ENCODE data around the gene TIFAB.
A peak's percentile ranks its signal among the peaks of the same experiment; 100 is the strongest.

Gene TIFAB

GRCh38 chr5:135426102-135427082 lies 25.8 kb downstream of the TIFAB start:
- Histone ChIP-seq H4K91ac (ENCODE audit: low read depth, low read length, poor library complexity) (no peak overlapping the region), H3K27me3 (ENCODE audit: control insufficient read depth in 3 of 3, insufficient read depth in 3 of 3, low read depth in 1 of 3, low read length in 3 of 3) (peaks cover 0 to 12% (median 0%) of the 10 kb centered on the region in 3 experiments), H3K14ac (ENCODE audit: low read length) (no peak overlapping the region), H3K36me3 (replicated peaks in 1 of 2; ENCODE audit: control insufficient read depth in 2 of 2, insufficient read depth in 2 of 2, low read length in 2 of 2) (no peaks in the 10 kb centered on the region), H3K4me2 (ENCODE audit: insufficient read depth, low read length, poor library complexity, severe bottlenecking) (no peak overlapping the region), H3K27ac (replicated peaks; ENCODE audit: low read length) (no peak overlapping the region), H2BK15ac (ENCODE audit: low read length) (no peak overlapping the region), H3K9ac (ENCODE audit: low read depth, low read length, poor library complexity) (no peak overlapping the region), H2AK5ac (ENCODE audit: low read depth, low read length) (no peak overlapping the region), H2AFZ (ENCODE audit: low read length) (no peak overlapping the region), H2BK120ac (ENCODE audit: low read depth, low read length) (no peak overlapping the region), H2BK5ac (ENCODE audit: low read length) (no peak overlapping the region), H3K79me1 (ENCODE audit: low read depth, low read length) (no peaks in the 10 kb centered on the region), H3K4me1 (ENCODE audit: control insufficient read depth in 2 of 2, insufficient read depth in 1 of 2, low read depth in 1 of 2, low read length in 2 of 2) (peaks cover 0 to 2% of the 10 kb centered on the region in 2 donors), H3K4ac (ENCODE audit: low read length) (no peak overlapping the region), H3K18ac (ENCODE audit: low read length) (no peak overlapping the region), H4K8ac (ENCODE audit: low read depth, low read length) (no peak overlapping the region), H3K23ac (ENCODE audit: low read depth, low read length, poor library complexity) (no peak overlapping the region), H3K4me3 (ENCODE audit: low read length in 2 of 2) (no peak overlapping the region), H2BK12ac (ENCODE audit: low read length) (no peak overlapping the region), H3K9me3 (replicated peaks in 1 of 2; ENCODE audit: control insufficient read depth in 2 of 2, insufficient read depth in 1 of 2, low read depth in 1 of 2, low read length in 2 of 2) (peaks cover 3 to 4% of the 10 kb centered on the region in 2 donors)
- DNase-seq (ENCODE audit: low spot score): peak; percentile 21
- WGBS, 2 donors (ENCODE audit: extremely low coverage in 2 of 2, insufficient read length in 2 of 2, insufficient replicate concordance in 1 of 2): no CpG with 5 or more reads among the region's 7 CpGs

GRCh38 chr5:135425641-135426040 lies 26.5 kb downstream of the TIFAB start:
- no peak overlapping the region for H2BK5ac ChIP-seq (ENCODE audit: low read length)
- WGBS, 2 donors (ENCODE audit: extremely low coverage in 2 of 2, insufficient read length in 2 of 2, insufficient replicate concordance in 1 of 2): no CpG with 5 or more reads among the region's 2 CpGs

GRCh38 chr5:135423846-135424168 lies 28.3 kb downstream of the TIFAB start:
- Histone ChIP-seq H2BK15ac (ENCODE audit: low read length) (no peak overlapping the region), H3K27ac (replicated peaks; ENCODE audit: low read length) (no peak overlapping the region), H2BK5ac (ENCODE audit: low read length) (no peak overlapping the region), H4K8ac (ENCODE audit: low read depth, low read length) (no peak overlapping the region), H2BK120ac (ENCODE audit: low read depth, low read length) (no peak overlapping the region), H2AK5ac (ENCODE audit: low read depth, low read length) (no peak overlapping the region), H3K4ac (ENCODE audit: low read length) (no peak overlapping the region), H3K36me3 (replicated peaks in 1 of 2; ENCODE audit: control insufficient read depth in 2 of 2, insufficient read depth in 2 of 2, low read length in 2 of 2) (no peaks in the 10 kb centered on the region), H3K4me3 (ENCODE audit: low read length in 2 of 2) (no peak overlapping the region), H2AFZ (ENCODE audit: low read length) (no peak overlapping the region), H4K91ac (ENCODE audit: low read depth, low read length, poor library complexity) (no peak overlapping the region), H3K4me2 (ENCODE audit: insufficient read depth, low read length, poor library complexity, severe bottlenecking) (no peak overlapping the region), H3K4me1 (ENCODE audit: control insufficient read depth in 2 of 2, insufficient read depth in 1 of 2, low read depth in 1 of 2, low read length in 2 of 2) (no peaks in the 10 kb centered on the region), H3K79me1 (ENCODE audit: low read depth, low read length) (no peaks in the 10 kb centered on the region), H3K23ac (ENCODE audit: low read depth, low read length, poor library complexity) (no peak overlapping the region), H3K18ac (ENCODE audit: low read length) (no peak overlapping the region), H2BK12ac (ENCODE audit: low read length) (no peak overlapping the region), H3K9me3 (replicated peaks in 1 of 2; ENCODE audit: control insufficient read depth in 2 of 2, insufficient read depth in 1 of 2, low read depth in 1 of 2, low read length in 2 of 2) (peaks cover 1 to 3% of the 10 kb centered on the region in 2 donors), H3K14ac (ENCODE audit: low read length) (no peak overlapping the region), H3K9ac (ENCODE audit: low read depth, low read length, poor library complexity) (no peak overlapping the region), H3K27me3 (ENCODE audit: control insufficient read depth in 3 of 3, insufficient read depth in 3 of 3, low read depth in 1 of 3, low read length in 3 of 3) (peaks cover 0 to 11% (median 0%) of the 10 kb centered on the region in 3 experiments)
- DNase-seq (ENCODE audit: low spot score): no peak
- WGBS, 2 donors (ENCODE audit: extremely low coverage in 2 of 2, insufficient read length in 2 of 2, insufficient replicate concordance in 1 of 2): no CpG with 5 or more reads among the region's 1 CpG

More at GRCh38 chr5:135425641-135426040, 26.5 kb downstream of the TIFAB start:
- Histone ChIP-seq H2AK5ac (ENCODE audit: low read depth, low read length) (no peak overlapping the region), H3K9me3 (replicated peaks in 1 of 2; ENCODE audit: control insufficient read depth in 2 of 2, insufficient read depth in 1 of 2, low read depth in 1 of 2, low read length in 2 of 2) (peaks cover 3 to 4% of the 10 kb centered on the region in 2 donors), H3K79me1 (ENCODE audit: low read depth, low read length) (no peaks in the 10 kb centered on the region), H3K27me3 (ENCODE audit: control insufficient read depth in 3 of 3, insufficient read depth in 3 of 3, low read depth in 1 of 3, low read length in 3 of 3) (peaks cover 0 to 16% (median 0%) of the 10 kb centered on the region in 3 experiments), H3K4ac (ENCODE audit: low read length) (no peak overlapping the region), H3K4me1 (ENCODE audit: control insufficient read depth in 2 of 2, insufficient read depth in 1 of 2, low read depth in 1 of 2, low read length in 2 of 2) (peaks cover 0 to 2% of the 10 kb centered on the region in 2 donors), H2BK12ac (ENCODE audit: low read length) (no peak overlapping the region), H4K8ac (ENCODE audit: low read depth, low read length) (no peak overlapping the region), H4K91ac (ENCODE audit: low read depth, low read length, poor library complexity) (no peak overlapping the region), H3K36me3 (replicated peaks in 1 of 2; ENCODE audit: control insufficient read depth in 2 of 2, insufficient read depth in 2 of 2, low read length in 2 of 2) (no peaks in the 10 kb centered on the region), H3K14ac (ENCODE audit: low read length) (no peak overlapping the region), H3K18ac (ENCODE audit: low read length) (no peak overlapping the region), H3K27ac (replicated peaks; ENCODE audit: low read length) (no peak overlapping the region), H3K9ac (ENCODE audit: low read depth, low read length, poor library complexity) (no peak overlapping the region), H2BK15ac (ENCODE audit: low read length) (no peak overlapping the region), H2BK120ac (ENCODE audit: low read depth, low read length) (no peak overlapping the region), H2AFZ (ENCODE audit: low read length) (no peak overlapping the region), H3K4me2 (ENCODE audit: insufficient read depth, low read length, poor library complexity, severe bottlenecking) (no peak overlapping the region), H3K23ac (ENCODE audit: low read depth, low read length, poor library complexity) (no peak overlapping the region), H3K4me3 (ENCODE audit: low read length in 2 of 2) (no peak overlapping the region)
- DNase-seq (ENCODE audit: low spot score): no peak

- no peak overlapping the region for H3K23ac ChIP-seq (ENCODE audit: low read depth, low read length, poor library complexity)
- peaks cover 0 to 11% (median 0%) of the 10 kb centered on the region in 3 experiments for H3K27me3 ChIP-seq (ENCODE audit: control insufficient read depth in 3 of 3, insufficient read depth in 3 of 3, low read depth in 1 of 3, low read length in 3 of 3)
- no peak overlapping the region for H3K9ac ChIP-seq (ENCODE audit: low read depth, low read length, poor library complexity)
- no peak overlapping the region for H4K91ac ChIP-seq (ENCODE audit: low read depth, low read length, poor library complexity)
- no peak overlapping the region for H3K4me2 ChIP-seq (ENCODE audit: insufficient read depth, low read length, poor library complexity, severe bottlenecking)
- H3K79me1 ChIP-seq (ENCODE audit: low read depth, low read length): no peaks in the 10 kb centered on the region
- H3K4me3 ChIP-seq (ENCODE audit: low read length in 2 of 2): no peak overlapping the region
- H3K4ac ChIP-seq (ENCODE audit: low read length): no peak overlapping the region
- H2BK15ac ChIP-seq (ENCODE audit: low read length): no peak overlapping the region
- no peak overlapping the region for H2BK12ac ChIP-seq (ENCODE audit: low read length)
- H4K8ac ChIP-seq (ENCODE audit: low read depth, low read length): no peak overlapping the region
- H2AK5ac ChIP-seq (ENCODE audit: low read depth, low read length): no peak overlapping the region
- H3K4me1 ChIP-seq (ENCODE audit: control insufficient read depth in 2 of 2, insufficient read depth in 1 of 2, low read depth in 1 of 2, low read length in 2 of 2): no peaks in the 10 kb centered on the region
- H2BK5ac ChIP-seq (ENCODE audit: low read length): no peak overlapping the region
- no peak overlapping the region for H3K18ac ChIP-seq (ENCODE audit: low read length)
- H2AFZ ChIP-seq (ENCODE audit: low read length): no peak overlapping the region
- H3K27ac ChIP-seq (replicated peaks; ENCODE audit: low read length): no peak overlapping the region
- no peaks in the 10 kb centered on the region for H3K9me3 ChIP-seq (replicated peaks in 1 of 2; ENCODE audit: control insufficient read depth in 2 of 2, insufficient read depth in 1 of 2, low read depth in 1 of 2, low read length in 2 of 2)
- H2BK120ac ChIP-seq (ENCODE audit: low read depth, low read length): no peak overlapping the region
- no peak for DNase-seq (ENCODE audit: low spot score)
- no CpG with 5 or more reads among the region's 7 CpGs for WGBS, 2 donors (ENCODE audit: extremely low coverage in 2 of 2, insufficient read length in 2 of 2, insufficient replicate concordance in 1 of 2)
- H3K14ac ChIP-seq (ENCODE audit: low read length): no peak overlapping the region
- no peaks in the 10 kb centered on the region for H3K36me3 ChIP-seq (replicated peaks in 1 of 2; ENCODE audit: control insufficient read depth in 2 of 2, insufficient read depth in 2 of 2, low read length in 2 of 2)
These were observed 28.9 kb downstream of the TIFAB start for GRCh38 chr5:135423146-135423845.
